Spleen (tissue), 11 donors: Measurements from ENCODE around the gene MARCHF4. TPM values are rescaled to one million over a fixed set of nuclear protein-coding genes. Genes with fewer than 3 reads are reported as not detected.

Experiments
- DNase-seq: peaks from one replicate; pipeline ENCODE4 v3.0.0-alpha.2; 2020
- H3K27ac ChIP-seq, 8 donors: fragments of 200-600 bp; sonication (generic) in 7 of 8; 1 replicate in 4 of 8; 2 replicates in 4 of 8; pipeline versions ENCODE4 v1.5.0 to v1.8.0; 2016 to 2021; ENCODE audit warnings: inconsistent platforms in 4 of 8, mild to moderate bottlenecking in 4 of 8, moderate library complexity in 1 of 8
- H3K27me3 ChIP-seq, 7 donors: fragments of 200-600 bp; sonication (generic) in 6 of 7; replicated peaks in 1 of 7; 1 replicate in 4 of 7; 2 replicates in 3 of 7; pipeline versions ENCODE4 v1.5.0 to v1.8.0; 2016 to 2021; ENCODE audit warnings: inconsistent platforms in 3 of 7, mild to moderate bottlenecking in 1 of 7
- H3K36me3 ChIP-seq, 6 donors: fragments of 200-600 bp; sonication (generic) in 5 of 6; 1 replicate in 4 of 6; 2 replicates in 2 of 6; pipeline versions ENCODE4 v1.5.0 to v1.8.0; 2016 to 2021; ENCODE audit warnings: inconsistent platforms in 2 of 6
- H3K4me1 ChIP-seq, 6 donors: fragments of 200-600 bp; sonication (generic) in 5 of 6; 1 replicate in 3 of 6; 2 replicates in 3 of 6; pipeline versions ENCODE4 v1.5.0 to v1.8.0; 2016 to 2021; ENCODE audit warnings: inconsistent platforms in 3 of 6
- H3K4me3 ChIP-seq, 8 donors: fragments of 200-600 bp; sonication (generic) in 7 of 8; 1 replicate in 4 of 8; 2 replicates in 4 of 8; pipeline versions ENCODE4 v1.5.0 to v1.8.0; 2016 to 2021; ENCODE audit warnings: inconsistent platforms in 4 of 8, mild to moderate bottlenecking in 4 of 8, moderate library complexity in 2 of 8
- H3K9me3 ChIP-seq, 8 donors: fragments of 200-600 bp; sonication (generic) in 7 of 8; 1 replicate in 4 of 8; 2 replicates in 4 of 8; pipeline versions ENCODE4 v1.5.0 to v1.8.0; 2016 to 2021; ENCODE audit warnings: inconsistent platforms in 4 of 8
- CTCF ChIP-seq, 11 experiments: fragments of 200-600 bp in 7 of 11; fragments of 450-650 bp in 4 of 11; sonication (generic) in 4 of 11; IDR thresholded peaks in 8 of 11; conservative IDR thresholded peaks in 3 of 11; 1 replicate in 7 of 11; 2 replicates in 4 of 11; pipeline versions ENCODE4 v1.4.0 to v1.8.0; 2016 to 2021; ENCODE audit warnings: antibody characterized with exemption in 11 of 11, inconsistent platforms in 4 of 11, mild to moderate bottlenecking in 1 of 11
- POLR2A ChIP-seq, 3 donors: fragments of 450-650 bp; IDR thresholded peaks; one replicate each; pipeline ENCODE4 v1.5.1; 2017; ENCODE audit warnings: antibody characterized with exemption in 3 of 3, mild to moderate bottlenecking in 1 of 3
- POLR2AphosphoS5 ChIP-seq, 3 donors: sonication (generic); formaldehyde crosslinking; IDR thresholded peaks; one replicate each; pipeline ENCODE4 v1.5.1; 2017; ENCODE audit warnings: antibody characterized with exemption in 3 of 3
- WGBS, 5 donors: extraction: QIAGEN DNeasy Blood & Tissue Kit in 3 of 5; methylation state at CpG; one replicate each; pipeline versions ENCODE4 v1.1.5 to v1.1.7; 2013 to 2018; 5-methylcytosine and 5-hydroxymethylcytosine counted together
- intact Hi-C: fragments of 100-400 bp; cut with DNase I; formaldehyde crosslinking; loops from one replicate; pipeline ENCODE4 v1.15.0; 2023; ENCODE audit warnings: low total_unique reads
- polyA plus RNA-seq, 3 donors: library from polyadenylated mRNA; stranded (reverse); fragments of 200-250 nt; gene quantifications; one replicate each; pipeline ENCODE4 v1.2.1, GENCODE V29; 2013
- total RNA-seq, 7 donors: library from RNA; depleted of rRNA in 3 of 7; stranded (reverse); fragments of >200 nt in 3 of 7; fragmentation: NEBNext Ultra II Directional in 4 of 7; extraction: Animal tissue kit (Norgen Biotek cat#: 25700) in 4 of 7; gene quantifications; one replicate each; pipeline versions ENCODE4 v1.1.0 to v1.2.1, GENCODE V29; 2016 to 2021
- donor health status: healthy with polysubstance abuse.
- donor health status: DM: no; HTN: no; CAD: no; lungs with moderate emphysema.
- donor health status: DM: no; HTN: no; CAD: no.
- donor health status: Bipolar disorder and iron deficiency.
- donor health status: healthy.
- donor health status: DM: no; HTN: no; CAD: no.
- donor health status: DM: yes; HTN: yes; CAD: no.

MARCHF4 gene
- total and polyA plus RNA-seq, 10 donors: not detected

- Histone ChIP-seq H3K4me3 (no peak overlapping the region), H3K9me3 (no peaks in the 10 kb centered on the region), H3K27ac (peak overlapping the region in 3 of 8 donors; percentile 70 to 83 (median 76)), H3K4me1 (peaks cover 0 to 54% (median 4%) of the 10 kb centered on the region in 6 donors), H3K27me3 (no peaks in the 10 kb centered on the region), H3K36me3 (no peaks in the 10 kb centered on the region)
- intact Hi-C loops: no loop called here
- TF ChIP-seq CTCF (IDR thresholded peaks at IDR 0.05 in 8 of 11, conservative IDR thresholded peaks at IDR 0.05 in 3 of 11) (no peak), POLR2AphosphoS5 (IDR thresholded peaks at IDR 0.05) (no peak), POLR2A (IDR thresholded peaks at IDR 0.05) (no peak)
- WGBS, 5 donors: 37 to 68% (median 67%) methylated on average over 3 of the region's 3 CpGs
- no peak for DNase-seq
Observed at GRCh38 chr2:216348756-216349308, 23.5 kb downstream of the MARCHF4 start.

DNA sequence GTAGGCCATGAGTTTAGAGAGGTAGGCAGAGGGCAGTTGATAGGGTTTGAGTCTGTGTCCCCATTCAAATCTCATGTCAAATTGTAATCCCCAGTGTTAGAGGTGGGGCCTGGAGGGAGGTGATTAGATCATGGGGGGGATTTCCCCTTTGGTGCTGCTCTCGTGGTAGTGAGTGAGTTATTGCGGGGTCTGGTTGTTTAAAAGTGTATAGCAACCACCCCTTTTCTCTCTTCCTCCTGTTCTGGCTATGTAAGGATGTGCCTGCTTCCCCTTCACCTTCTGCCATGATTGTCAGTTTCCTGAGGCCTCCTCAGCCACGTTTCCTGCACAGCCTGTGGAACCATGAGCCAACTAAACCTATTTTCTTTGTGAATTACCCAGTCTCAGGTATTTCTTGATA, 25.5 kb downstream of the MARCHF4 start:
- Histone ChIP-seq H3K9me3 (no peaks in the 10 kb centered on the region), H3K4me3 (no peak overlapping the region), H3K4me1 (peaks cover 0 to 37% (median 0%) of the 10 kb centered on the region in 6 donors), H3K27me3 (no peaks in the 10 kb centered on the region), H3K27ac (no peak overlapping the region), H3K36me3 (no peaks in the 10 kb centered on the region)
- intact Hi-C loops: no loop called here
- DNase-seq: no peak
- 9 to 28% (median 15%) methylated on average over 3 of the region's 3 CpGs for WGBS, 5 donors
- no peak for TF ChIP-seq CTCF (IDR thresholded peaks at IDR 0.05 in 8 of 11, conservative IDR thresholded peaks at IDR 0.05 in 3 of 11)
- TF ChIP-seq POLR2A (IDR thresholded peaks at IDR 0.05): no peak
- TF ChIP-seq POLR2AphosphoS5 (IDR thresholded peaks at IDR 0.05): no peak

DNA sequence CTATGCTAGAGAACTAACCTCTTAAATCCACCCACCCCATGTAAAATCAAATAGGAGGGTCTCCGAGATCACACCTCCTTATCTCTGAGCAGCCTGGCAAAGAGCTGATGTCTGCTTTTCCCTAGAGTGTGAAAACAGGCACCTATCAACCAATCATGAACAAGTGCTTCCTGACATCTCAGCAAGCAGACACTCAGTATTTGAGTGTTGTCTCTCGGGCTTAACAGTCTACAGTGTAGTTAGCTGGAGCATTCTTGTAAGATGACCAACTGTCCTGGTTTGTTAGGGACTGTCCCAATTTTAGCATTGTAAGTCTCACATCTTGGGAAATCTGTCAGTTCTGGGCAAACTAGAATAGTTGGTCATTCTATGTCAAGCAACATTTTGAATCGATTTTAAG, 26.4 kb downstream of the MARCHF4 start:
- no peak for TF ChIP-seq POLR2A (IDR thresholded peaks at IDR 0.05)
- no peak for TF ChIP-seq POLR2AphosphoS5 (IDR thresholded peaks at IDR 0.05)
- no peak for TF ChIP-seq CTCF (IDR thresholded peaks at IDR 0.05 in 8 of 11, conservative IDR thresholded peaks at IDR 0.05 in 3 of 11)
- Histone ChIP-seq H3K36me3 (no peaks in the 10 kb centered on the region), H3K27ac (no peak overlapping the region), H3K4me1 (peaks cover 0 to 27% (median 0%) of the 10 kb centered on the region in 6 donors), H3K4me3 (no peak overlapping the region), H3K27me3 (no peaks in the 10 kb centered on the region), H3K9me3 (no peaks in the 10 kb centered on the region)
- 64 to 77% (median 75%) methylated on average over 3 of the region's 3 CpGs for WGBS, 5 donors
- DNase-seq: no peak
- intact Hi-C loops: no loop called here

DNA sequence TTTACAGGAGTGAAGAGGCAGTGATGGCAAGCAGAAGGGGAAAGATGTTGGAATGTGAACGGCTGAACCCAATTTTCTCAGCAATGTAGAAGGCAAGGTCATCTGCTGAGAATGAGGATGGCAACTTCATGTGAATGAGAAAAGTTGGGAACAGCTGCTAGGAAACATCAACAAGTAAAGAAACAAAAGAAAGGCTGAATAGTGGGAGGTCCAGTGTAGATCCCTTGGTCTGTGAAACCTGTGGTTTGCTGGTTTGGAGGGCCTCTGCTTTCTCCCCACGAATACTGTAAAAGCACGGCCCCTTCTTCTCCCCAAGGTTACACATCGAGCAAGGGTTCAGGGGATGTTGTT, 27.4 kb downstream of the MARCHF4 start:
- Histone ChIP-seq H3K9me3 (no peaks in the 10 kb centered on the region), H3K4me1 (peaks cover 0 to 21% (median 0%) of the 10 kb centered on the region in 6 donors), H3K36me3 (no peaks in the 10 kb centered on the region), H3K27ac (no peak overlapping the region), H3K27me3 (no peaks in the 10 kb centered on the region), H3K4me3 (no peak overlapping the region)
- intact Hi-C loops: no loop called here
- no peak for TF ChIP-seq CTCF (IDR thresholded peaks at IDR 0.05 in 8 of 11, conservative IDR thresholded peaks at IDR 0.05 in 3 of 11)
- TF ChIP-seq POLR2AphosphoS5 (IDR thresholded peaks at IDR 0.05): no peak
- TF ChIP-seq POLR2A (IDR thresholded peaks at IDR 0.05): no peak
- whole genome bisulfite sequencing, 5 donors: 76 to 88% (median 82%) methylated on average over 4 of the region's 4 CpGs
- DNase-seq: no peak
